Measurements from ENCODE around the gene AMFR.

Gene AMFR

DNA sequence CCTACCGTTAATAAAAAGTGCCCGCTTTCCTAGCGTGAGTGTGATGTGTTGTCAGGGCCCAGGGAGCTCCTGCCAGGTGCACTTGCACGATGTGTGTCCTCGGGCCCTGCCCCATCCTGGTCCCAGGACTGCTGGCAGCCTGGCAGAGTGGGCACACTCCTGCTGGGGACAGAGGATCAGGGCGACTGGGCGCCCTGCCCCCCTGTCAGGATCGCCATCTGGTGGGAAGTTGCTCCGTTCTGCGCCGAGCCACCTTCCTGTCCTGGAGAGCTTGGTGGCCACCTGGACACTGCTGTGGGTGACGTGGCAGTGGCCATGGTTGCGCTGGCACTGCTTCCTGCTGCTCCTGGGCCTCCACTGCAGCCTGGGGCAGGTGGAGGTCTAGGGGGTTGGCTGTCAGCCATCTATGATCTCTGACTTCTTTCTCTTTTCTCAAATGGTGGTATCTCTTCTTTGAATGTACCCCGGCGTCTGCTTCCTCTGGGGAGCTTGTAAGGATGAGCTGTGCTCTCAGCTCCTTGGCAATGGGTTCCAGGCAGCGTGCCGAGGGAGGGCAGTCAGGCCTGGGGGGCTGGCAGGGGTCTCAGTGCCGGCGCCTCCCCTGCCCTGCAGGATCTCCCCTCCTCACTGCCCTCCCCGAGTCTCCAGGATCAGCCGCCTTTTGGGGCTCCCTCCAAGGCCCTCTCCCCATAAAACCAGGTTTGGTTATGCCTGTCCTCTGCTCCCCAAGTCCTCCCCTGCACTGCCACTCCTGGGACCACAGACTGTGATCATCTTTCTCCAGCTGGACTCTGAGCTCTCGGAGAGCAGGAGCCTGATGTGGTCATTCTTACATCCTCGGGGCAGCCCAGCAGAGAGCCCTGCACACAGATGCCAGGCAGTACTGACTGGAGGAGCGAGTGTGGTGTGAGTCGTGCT is 76.9 kb downstream of the AMFR start:
- no peak for DNase-seq (ENCODE audit: low read depth in 3 of 3)

DNA sequence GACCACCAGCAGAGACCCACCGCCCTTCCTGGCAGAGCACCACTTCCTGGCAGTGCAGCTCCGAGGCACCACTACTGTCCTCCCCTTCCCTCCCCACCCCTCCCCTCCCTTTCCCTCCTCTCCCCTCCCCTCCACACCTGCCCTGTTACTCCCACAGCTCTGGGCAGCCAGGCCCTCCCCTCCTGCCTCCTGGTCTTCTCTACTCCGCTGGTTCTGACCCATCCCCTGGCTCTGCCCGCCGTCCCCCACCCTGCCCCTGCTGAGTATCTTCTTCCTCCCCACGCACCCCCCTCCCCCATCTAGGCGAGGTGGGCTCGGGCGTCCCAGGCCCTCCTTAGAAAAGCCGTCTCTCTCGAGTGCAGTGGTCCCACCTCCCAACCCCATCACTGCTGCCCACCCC is 77.7 kb downstream of the AMFR start:
- no peak for DNase-seq (ENCODE audit: low read depth in 3 of 3)

DNA sequence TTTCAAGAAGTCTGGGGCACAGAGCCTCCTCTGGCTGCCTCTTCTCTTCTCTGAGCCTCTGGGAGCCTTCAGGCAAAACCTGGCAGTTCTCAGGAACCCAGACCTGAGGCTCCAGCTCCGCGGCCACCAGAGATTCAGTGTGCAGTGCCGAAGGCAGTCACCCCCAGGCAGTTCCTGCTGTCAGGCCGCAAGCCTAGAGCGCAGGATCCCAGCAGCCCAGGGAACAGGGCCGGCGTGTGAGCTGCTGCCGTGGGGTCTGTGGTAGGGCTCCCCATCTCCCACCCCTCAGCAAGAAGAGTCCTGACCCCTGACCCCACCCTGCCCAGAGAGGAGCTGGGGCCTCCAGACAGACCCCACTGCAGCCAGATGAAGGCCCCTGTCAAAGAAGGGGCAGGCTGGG is 78.2 kb downstream of the AMFR start:
- DNase-seq (ENCODE audit: low read depth in 3 of 3), result no peak

DNA sequence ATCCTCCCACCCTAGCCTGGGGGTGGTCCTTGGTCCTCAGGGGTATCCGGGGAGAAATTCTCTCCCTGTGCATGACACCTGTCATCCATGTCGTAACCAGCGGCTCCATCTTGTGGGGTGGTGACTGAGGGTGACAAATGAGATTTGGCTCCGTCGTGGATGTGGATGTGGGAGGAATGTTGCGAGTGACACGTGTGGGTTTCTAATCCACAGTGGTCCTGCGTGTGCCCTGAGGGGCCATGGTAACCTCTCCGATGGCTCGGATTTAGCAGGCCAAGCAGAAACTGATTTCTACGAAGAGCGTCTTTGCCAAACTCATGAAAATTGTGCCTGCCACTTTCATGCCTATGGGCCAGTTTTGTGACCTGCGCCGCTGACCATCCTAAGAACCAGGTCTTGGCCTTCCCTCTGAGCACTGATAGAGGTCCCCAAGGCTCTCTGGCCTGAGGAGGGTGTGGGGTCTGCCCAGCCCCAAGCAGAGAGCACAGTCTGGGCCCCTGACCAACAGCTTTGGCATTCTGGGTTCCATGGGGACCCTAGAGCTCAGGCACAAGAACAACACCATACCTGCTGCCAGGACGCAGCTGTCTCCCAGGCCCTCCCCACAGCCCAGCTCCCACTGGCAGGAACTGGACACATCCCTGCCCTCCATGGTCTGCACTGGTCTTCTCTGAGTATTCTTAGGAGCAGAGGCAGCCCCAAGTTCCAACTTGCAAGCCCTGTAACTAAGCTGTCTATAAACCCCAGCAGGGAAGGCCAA is 79.0 kb downstream of the AMFR start:
- no peak for DNase-seq (ENCODE audit: low read depth in 3 of 3)

DNA sequence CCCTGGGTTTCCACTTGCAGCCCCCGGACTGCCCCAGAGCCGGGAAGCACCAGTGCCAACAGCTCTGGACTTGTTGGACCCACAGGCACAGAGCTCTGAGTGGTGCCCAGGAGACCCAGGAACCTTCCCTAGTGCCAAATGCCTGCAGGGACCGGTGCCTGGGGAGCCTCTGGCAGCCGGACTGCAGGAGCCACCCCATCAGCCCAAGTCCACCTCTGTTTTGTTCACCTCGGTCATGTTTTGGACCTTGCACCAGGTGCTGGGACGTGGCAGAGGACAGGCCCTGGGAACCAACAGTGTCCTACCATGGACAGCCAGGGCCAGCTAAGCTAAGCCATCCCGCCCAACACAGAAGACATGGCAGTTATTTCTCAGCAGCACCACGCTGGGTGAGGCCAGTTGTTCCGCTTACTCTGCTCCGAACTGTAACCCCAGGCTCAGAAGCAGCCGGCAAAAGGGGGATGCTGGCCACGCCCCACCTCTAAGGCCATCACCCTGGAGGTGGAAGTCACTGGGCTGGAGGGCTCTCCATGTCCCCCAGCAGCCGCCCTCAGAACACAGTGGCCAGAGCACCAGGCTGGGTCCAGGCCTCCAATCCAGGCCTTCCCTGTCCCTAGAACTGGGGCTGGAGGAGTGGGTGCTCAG is 79.8 kb downstream of the AMFR start:
- no peak for DNase-seq (ENCODE audit: low read depth in 3 of 3)

DNA sequence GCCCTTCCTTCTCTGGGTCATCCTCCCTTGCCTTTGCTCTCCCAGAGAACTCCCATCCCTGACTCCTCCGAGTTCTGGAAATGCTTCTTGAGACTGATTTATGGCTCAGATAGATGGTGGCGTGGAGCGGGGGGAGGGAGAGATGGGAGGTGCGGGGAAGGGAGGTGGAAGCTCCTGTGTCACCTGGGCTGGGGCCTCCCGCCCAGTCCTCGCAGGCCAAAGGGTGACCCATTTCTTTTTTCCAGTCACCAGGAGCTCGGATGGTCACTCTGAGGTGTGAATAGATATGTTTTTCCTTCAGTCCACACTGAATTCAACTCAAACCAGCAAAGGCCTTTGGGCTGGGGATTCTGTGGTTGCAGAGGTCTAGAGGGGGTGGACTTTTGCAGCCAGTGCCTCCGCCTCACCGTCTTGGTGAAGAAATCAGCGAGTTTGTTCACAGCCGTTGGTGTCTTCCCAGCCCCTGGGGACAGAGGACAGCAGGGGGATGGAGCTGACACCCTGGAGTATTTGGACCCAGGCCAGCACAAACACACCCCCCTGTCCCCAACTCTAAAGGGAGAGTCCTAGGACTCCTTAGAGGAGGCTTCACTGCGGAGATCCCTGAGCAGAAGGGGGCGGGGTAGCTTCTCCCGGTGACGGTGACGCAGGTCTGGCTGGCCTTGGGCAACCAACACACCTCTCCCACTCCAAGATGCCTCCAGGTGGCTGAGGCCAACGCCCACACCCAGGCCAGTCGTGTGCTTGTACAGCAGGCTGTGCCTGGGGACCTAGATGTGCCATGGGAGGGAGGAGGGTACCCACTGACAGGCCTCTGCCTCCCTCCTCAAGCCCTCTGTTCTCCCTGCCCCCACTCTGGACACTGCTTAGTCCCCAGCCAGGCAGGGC is 80.6 kb downstream of the AMFR start:
- no peak for DNase-seq (ENCODE audit: low read depth in 3 of 3)

DNA sequence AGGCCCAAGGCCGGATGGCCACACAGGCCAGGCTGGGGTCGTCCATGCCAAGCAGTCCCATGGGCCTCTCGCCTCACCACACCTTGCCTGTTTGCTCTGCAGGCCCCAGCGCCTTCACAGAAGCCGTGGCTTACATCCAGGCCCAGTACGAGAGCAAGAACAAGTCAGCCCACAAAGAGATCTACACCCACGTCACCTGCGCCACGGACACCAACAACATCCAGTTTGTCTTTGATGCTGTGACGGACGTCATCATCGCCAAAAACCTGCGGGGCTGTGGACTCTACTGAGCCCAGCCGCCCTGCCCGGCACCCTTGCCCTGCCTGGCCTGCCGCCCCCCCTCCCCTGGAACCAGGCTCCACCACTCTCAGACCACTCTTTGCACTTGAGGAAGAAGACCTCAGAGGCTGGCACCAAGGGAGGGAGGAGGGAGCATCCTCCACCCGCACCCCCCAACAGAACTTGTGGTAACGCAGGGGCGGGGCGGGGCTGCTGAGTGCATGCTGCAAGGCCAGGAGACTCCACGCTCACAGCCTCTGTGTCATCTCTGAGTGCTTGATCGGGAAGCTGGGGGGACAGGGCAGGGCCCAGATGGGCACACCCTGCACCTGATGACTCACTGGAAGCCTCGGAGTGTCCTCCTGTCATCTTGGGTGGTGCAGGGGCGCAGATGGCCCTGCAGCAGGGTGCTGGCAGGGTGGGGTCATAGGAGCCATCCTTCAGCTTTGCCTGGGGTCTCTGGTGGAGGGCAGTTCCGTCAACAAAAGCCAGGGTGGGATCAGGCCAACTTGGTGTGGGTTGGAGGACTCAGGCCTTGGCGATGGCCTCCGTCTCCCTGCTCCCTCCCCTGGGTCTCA is 81.5 kb downstream of the AMFR start:
- no peak for DNase-seq (ENCODE audit: low read depth in 3 of 3)

DNA sequence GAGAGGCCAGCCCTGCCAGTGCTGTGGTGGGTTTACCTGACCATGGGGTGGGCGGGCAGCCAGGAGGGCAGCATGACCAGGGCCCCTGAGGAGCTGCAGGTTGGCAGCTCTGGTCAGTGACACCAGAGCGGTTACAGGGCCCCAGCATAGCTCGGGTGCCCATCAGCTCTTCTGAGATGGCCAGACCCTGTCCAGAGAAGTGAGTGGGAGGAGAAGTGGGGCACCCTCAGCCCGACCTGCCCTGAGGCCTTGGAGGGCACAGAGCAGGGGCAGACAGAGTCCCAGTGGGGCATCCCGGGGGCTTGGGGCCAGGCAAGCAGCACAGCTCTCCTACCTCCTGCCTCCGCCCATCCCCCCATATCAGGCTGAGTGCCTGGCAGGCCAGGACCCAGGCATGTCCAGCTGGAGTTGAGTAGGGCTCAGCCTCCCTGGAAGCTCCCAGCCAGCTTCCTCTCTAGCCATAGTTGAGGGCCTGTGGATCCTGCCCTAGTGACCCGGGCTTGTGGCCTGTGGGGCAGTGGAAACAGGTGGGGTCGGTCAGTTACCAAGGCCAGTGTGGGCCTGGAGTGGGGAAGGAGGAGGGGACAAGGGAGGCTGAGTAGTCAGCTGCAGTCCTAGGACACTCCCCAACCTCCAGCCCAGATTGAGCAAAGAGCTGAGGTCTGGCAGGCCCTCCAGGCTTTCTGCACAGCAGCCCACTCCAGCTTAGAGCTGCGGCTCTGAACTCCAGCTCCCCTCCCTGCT is 83.5 kb downstream of the AMFR start:
- no peak for DNase-seq (ENCODE audit: low read depth in 3 of 3)

DNA sequence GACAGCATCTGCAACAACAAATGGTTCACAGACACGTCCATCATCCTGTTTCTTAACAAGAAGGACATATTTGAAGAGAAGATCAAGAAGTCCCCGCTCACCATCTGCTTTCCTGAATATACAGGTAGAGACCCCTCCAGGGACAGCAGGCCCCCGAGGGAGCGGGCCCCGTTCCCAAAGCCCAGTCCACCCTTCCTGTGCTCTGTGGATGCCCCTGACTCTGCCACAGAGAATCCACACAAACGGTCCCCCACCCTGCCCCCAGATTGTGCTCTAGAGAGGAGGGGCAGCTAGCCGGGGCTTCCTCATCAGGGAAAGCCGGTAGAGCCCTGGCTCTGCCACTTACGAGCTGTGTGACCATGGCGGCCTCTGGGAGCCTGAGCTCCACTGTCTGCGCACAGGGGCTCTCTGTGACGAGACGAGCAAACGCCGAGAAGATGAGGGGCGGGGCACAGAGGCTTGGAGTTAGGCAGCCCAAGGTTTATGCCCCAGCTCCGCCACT is 84.4 kb downstream of the AMFR start:
- DNase-seq (ENCODE audit: low read depth in 3 of 3), result no peak

DNA sequence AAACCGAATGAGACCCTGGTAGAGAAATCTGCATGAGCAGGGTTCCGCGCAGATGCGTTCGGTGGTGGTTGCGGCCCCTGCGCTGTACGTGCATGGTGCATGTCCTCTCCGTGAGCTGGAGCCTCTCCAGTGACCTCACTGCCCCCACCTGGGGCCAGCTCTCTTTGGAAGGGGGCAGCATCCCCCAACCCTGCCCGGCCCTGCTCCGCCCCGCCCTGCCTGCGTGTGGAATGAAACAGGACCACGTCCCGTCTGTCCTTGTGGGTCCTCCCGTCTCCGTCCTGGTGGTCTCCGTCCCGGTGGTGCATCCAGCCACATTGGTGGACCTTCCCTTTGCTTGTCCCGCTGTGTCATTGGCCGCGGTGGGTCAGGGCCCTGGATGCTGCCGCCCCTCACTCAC is 84.9 kb downstream of the AMFR start:
- DNase-seq (ENCODE audit: low read depth in 3 of 3), result no peak

DNA sequence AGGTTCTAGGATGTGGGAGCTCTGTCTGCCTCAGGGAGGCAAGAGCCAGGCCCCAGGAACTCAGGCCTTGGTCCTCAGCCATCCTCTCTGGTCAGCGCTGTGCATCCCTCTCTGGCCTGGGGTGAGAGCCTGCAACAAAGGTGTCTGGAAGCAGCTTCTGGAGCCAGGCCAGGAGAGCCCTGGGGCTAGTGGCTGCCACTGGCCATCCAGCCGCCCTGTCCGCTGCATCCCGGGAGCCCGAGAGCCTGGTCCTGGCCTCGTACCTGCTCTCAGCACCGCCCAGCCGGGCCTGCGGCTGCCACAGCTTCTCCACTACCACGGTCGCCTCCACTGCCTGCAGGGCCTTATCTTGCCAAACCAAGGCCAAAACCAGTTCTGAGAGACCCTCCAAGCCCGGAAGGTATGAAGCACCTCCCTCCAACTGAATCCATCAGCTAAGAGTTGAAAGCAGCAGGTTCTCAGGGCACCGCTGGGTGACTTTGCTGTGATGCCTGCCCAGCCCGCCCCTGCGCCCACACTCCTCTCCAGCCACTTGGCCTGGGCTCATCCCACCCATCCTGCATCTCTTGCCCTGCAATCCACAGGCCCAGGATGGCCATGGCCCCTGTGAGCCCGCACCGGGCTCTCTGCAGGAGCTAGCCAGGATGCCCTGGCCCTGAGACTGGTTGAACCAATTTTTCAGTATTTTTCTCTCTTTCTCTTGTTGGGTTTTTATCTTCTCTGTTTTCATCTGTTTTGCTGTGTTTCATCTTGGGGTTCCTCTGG is 85.7 kb downstream of the AMFR start:
- DNase-seq (ENCODE audit: low read depth in 3 of 3), result no peak

DNA sequence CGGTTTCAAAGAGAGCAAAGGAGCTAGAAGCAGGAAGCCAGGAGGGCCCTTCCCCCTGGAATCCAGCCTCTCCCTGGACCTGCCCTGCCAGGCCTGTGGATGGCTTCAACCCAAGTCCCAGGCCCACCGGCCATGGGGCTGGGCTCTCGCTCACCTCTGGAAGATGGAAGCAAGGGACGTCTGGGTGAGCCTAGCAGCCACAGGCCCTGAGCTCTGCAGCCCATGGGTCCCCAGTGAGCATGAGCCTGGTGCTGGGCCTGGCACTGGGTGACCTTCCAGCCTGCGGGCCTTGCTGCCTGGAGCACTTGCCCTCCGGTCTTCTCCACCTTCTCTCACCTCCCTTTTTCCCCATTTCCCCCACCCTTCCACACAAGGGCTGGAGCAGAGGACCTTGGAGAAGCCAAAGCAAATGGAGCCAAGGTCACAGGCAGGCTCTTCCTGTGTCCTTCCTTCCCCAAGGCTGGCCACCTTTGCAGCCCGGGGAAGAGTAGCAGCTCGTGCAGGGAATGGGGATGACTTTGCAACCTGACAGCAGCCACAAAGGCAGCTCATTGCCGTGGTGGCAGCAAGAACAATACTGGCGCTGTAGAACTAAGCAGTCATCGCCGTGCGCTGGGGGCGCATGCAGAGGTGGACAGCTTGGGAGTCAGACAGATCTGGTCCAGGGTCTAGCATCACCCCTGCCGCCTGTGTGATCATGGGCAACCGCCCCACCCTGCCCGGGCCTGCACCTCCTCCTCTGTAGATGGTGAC is 86.6 kb downstream of the AMFR start:
- DNase-seq (ENCODE audit: low read depth in 3 of 3), result no peak

DNA sequence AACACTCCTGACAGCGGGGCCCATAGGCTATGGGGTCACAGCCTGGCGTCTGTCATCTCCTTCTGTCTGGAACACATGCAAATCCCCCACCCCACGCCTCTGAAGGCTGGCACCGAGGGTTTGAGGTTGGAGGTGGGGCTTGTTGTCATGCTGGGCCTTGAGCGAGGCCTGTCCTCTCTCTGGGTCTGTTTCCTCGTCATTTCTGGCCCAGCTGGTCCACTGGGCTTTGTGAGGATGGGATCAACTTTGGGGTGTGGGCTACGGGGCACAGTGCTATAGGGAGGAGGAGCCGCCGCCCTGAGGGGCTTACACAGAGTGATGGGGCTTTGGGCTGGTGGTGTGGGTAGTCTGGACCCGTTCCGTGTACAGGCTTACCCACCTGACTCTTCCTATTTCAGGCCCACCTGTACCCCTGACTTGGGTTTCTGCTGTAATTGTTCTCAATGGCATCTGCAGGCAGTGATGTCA is 87.5 kb downstream of the AMFR start:
- DNase-seq (ENCODE audit: low read depth in 3 of 3), result no peak

DNA sequence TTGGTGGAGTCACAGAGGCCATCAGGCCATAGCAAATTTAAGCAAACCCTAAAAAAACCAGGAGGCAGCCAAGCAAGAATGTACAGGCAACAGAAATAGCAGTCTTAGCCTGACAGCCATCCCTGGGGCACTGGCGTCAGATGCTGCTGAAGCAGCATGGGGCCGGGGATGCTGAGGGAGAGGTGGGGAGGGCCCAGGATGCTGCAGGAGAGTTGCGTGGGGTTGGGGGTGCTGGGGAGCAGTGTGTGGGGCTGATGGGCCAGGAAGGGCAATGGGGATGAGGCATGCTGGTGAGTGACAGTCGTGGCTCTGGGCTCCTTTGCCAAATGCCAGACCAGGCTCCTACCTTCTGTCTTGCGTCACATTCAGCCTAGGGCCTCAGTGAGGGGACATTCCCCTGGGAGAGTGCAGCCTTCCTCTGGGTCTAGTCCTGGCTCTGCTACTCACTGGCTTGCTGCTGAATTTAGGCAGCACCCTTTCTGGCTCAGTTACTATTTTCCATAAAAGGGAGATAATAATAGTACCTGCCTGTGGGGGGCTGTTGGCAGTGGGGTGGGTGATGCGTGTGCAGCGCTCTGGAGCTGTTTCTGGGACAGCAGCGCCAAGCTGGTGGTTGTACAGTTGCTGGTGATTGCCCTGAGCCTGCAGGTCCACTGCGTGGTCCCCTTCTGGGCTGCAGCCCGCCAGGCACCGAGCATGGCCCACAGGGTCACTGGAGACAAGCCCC is 88.1 kb downstream of the AMFR start:
- no peak for DNase-seq (ENCODE audit: low read depth in 3 of 3)

DNA sequence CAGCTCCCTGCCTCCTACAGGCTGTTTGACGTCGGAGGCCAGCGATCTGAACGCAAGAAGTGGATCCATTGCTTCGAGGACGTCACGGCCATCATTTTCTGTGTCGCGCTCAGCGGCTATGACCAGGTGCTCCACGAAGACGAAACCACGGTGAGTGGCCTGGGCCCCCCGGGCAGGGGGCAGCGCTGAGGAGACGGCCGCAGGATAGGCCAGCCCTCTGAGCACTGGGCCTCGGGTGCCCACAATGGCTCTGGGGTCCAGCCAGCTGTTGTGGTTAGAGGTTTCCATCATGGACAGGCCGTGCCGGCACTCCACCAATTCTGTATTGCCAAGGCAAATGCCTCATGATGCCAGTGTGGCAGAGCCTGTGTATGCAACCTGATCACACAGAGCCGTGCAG is 88.6 kb downstream of the AMFR start:
- DNase-seq (ENCODE audit: low read depth in 3 of 3), result no peak

DNA sequence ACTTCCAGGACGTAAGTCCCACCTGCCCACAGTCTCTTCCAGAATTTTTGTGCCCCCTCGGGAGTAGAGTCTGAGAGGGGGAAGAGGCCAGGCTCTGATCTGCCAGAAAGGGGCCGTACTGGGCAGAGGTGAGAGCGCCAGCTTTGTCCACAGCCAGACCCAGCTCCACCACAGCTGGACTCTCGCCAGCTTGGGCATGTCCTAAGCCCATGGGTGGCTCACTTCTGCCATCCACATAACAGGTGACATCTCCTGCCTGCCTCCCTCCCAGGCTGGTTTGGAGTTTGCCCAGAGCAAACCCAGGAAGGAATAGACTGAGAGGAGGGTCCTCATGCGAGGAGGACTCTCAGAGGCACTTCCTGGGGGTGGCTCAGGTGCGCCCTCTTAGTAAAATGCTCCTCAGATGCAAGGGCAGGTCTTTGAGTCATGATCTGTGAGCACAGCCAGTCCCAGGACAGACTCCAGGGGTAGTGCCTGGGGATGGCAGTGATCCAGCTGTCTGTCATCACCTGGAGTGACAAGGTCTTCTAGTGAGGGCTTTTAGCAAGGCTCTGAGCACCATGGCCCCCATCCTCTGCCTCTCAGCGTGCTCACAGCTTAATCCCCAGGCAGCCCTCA is 89.2 kb downstream of the AMFR start:
- no peak for DNase-seq (ENCODE audit: low read depth in 3 of 3)

DNA sequence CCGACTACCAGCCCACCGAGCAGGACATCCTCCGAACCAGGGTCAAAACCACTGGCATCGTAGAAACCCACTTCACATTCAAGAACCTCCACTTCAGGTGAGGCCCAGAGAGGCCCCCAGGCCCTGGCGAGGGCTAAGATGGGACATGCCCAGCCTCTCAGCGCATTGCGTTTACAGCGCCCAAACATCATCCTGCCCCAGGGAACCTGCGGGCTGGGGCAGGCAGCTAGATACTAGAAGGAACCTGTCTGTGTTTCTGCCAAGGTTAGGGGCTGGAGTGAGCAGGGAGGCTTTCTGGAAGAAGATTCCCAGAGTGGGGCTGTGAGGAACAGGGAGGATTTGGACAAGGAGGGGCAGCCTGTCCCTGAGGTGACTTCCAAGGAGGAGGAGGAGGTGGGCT is 90.6 kb downstream of the AMFR start:
- no peak for DNase-seq (ENCODE audit: low read depth in 3 of 3)
